Measurements from ENCODE around the gene SLC4A3. TPM values are rescaled to one million over a fixed set of nuclear protein-coding genes. Genes with fewer than 3 reads are reported as not detected.

SLC4A3 gene
- total RNA-seq, 1 experiment from 2014 or later, result 7.3 TPM

DNA sequence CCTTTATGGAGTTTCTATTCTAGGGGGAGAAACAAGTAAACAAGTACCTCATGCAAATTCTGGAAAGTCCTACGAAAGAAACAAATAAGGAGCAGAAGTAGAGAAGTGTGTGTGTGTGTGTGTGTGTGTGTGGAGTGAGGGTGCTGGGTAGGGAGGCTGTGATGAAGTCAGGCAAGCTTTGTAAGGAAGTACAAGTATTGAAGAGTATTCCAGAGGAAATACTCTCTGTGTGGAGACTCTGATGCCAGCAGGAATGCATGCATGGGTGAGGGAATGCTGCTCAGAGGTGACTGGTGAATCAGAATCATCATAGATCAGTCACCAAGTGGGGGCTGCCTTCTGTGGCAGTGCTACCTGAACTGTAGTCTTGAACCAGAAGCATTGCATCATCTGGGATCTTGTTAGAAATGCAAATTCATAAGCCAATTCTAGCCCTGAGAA is 34.5 kb downstream of the SLC4A3 start:
- no peaks in the 10 kb centered on the region for H4K20me1 ChIP-seq (ENCODE audit: insufficient read depth)
- ChIA-PET POLR2A (ENCODE audit: unreplicated experiment) (interaction anchor here (0.7 to 1.6 kb wide), 9 partner anchors 16 to 755 kb away, joined by 3 to 13 read pairs (median 5); no protein-coding TSS in a partner anchor), CTCF (interaction anchor here (1.0 kb wide), 1 partner anchor 20 kb away, joined by 4 read pairs; no protein-coding TSS in a partner anchor)
- H3F3A ChIP-seq (ENCODE audit: insufficient read depth, low read depth), result peaks cover 34% of the 10 kb centered on the region
- H3K4me1 ChIP-seq (replicated peaks; ENCODE audit: insufficient read depth), result peaks cover 29% of the 10 kb centered on the region
- peak overlapping the region; percentile 94 for H3K27ac ChIP-seq
- no peaks in the 10 kb centered on the region for H3K9me2 ChIP-seq (ENCODE audit: insufficient read depth)
- H3K79me2 ChIP-seq (ENCODE audit: low read depth), result no peaks in the 10 kb centered on the region
- peak; percentile 49 to 84 for DNase-seq
- H2AFZ ChIP-seq, result 0 out of 2 replicates have a peak overlapping the region, but pooled peaks have one; percentile 53
- intact Hi-C loops (cut with micrococcal nuclease; ENCODE audit: unreplicated experiment), result loop anchor here (1.0 to 2.0 kb wide), 4 partner anchors 19 to 66 kb away; no protein-coding TSS in a partner anchor
- H3K4me2 ChIP-seq, result peak overlapping the region; percentile 54
- H3K27me3 ChIP-seq (ENCODE audit: insufficient read depth, low read depth), result no peaks in the 10 kb centered on the region
- H3K4me3 ChIP-seq, result peak overlapping the region; percentile 21; the same call in 1 of the 2 replicates
- no peaks in the 10 kb centered on the region for H3K36me3 ChIP-seq (ENCODE audit: low read depth)
- no TSS peak for BruUV-seq (replicated peaks)
- H3K9me3 ChIP-seq (ENCODE audit: insufficient read depth, low read depth), result peaks cover 17% of the 10 kb centered on the region; the same call in 1 of the 2 replicates
- TF ChIP-seq EZH2 (IDR thresholded peaks at IDR 0.05; ENCODE audit: low read depth), result no peak
- TF ChIP-seq, protein P1, sequence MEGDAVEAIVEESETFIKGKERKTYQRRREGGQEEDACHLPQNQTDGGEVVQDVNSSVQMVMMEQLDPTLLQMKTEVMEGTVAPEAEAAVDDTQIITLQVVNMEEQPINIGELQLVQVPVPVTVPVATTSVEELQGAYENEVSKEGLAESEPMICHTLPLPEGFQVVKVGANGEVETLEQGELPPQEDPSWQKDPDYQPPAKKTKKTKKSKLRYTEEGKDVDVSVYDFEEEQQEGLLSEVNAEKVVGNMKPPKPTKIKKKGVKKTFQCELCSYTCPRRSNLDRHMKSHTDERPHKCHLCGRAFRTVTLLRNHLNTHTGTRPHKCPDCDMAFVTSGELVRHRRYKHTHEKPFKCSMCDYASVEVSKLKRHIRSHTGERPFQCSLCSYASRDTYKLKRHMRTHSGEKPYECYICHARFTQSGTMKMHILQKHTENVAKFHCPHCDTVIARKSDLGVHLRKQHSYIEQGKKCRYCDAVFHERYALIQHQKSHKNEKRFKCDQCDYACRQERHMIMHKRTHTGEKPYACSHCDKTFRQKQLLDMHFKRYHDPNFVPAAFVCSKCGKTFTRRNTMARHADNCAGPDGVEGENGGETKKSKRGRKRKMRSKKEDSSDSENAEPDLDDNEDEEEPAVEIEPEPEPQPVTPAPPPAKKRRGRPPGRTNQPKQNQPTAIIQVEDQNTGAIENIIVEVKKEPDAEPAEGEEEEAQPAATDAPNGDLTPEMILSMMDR (conservative IDR thresholded peaks at IDR 0.05), result no peak

- no peaks in the 10 kb centered on the region for H4K20me1 ChIP-seq (ENCODE audit: insufficient read depth)
- no peaks in the 10 kb centered on the region for H3K36me3 ChIP-seq (ENCODE audit: low read depth)
- intact Hi-C loops (cut with micrococcal nuclease; ENCODE audit: unreplicated experiment), result loop anchor here (1.0 to 2.0 kb wide), 4 partner anchors 20 to 66 kb away; no protein-coding TSS in a partner anchor
- H3K27ac ChIP-seq, result peak overlapping the region; percentile 94
- H3K27me3 ChIP-seq (ENCODE audit: insufficient read depth, low read depth), result no peaks in the 10 kb centered on the region
- H3K79me2 ChIP-seq (ENCODE audit: low read depth), result no peaks in the 10 kb centered on the region
- peaks cover 29% of the 10 kb centered on the region for H3K4me1 ChIP-seq (replicated peaks; ENCODE audit: insufficient read depth)
- CTCF ChIA-PET, result interaction anchor here (0.6 to 0.7 kb wide), 4 partner anchors 12 to 66 kb away, joined by 3 to 11 read pairs (median 5); no protein-coding TSS in a partner anchor
- H3K4me3 ChIP-seq, result no peak overlapping the region
- peaks cover 13% of the 10 kb centered on the region; the same call in 1 of the 2 replicates for H3K9me3 ChIP-seq (ENCODE audit: insufficient read depth, low read depth)
- peak; percentile 69 to 87 for DNase-seq
- POLR2A ChIA-PET (ENCODE audit: unreplicated experiment), result interaction anchor here (0.7 to 1.6 kb wide), 5 partner anchors 18 to 1372 kb away, joined by 4 to 16 read pairs (median 8); no protein-coding TSS in a partner anchor
- H3F3A ChIP-seq (ENCODE audit: insufficient read depth, low read depth), result peaks cover 34% of the 10 kb centered on the region
- no TSS peak for BruUV-seq (replicated peaks)
- 0 out of 2 replicates have a peak overlapping the region, but pooled peaks have one; percentile 53 for H2AFZ ChIP-seq
- TF ChIP-seq, protein P1 (conservative IDR thresholded peaks at IDR 0.05), result no peak
- TF ChIP-seq EZH2 (IDR thresholded peaks at IDR 0.05; ENCODE audit: low read depth), result no peak
- H3K4me2 ChIP-seq, result peak overlapping the region; percentile 54
- no peaks in the 10 kb centered on the region for H3K9me2 ChIP-seq (ENCODE audit: insufficient read depth)
Observed at GRCh38 chr2:219662566-219662965, 35.1 kb downstream of the SLC4A3 start.

DNA sequence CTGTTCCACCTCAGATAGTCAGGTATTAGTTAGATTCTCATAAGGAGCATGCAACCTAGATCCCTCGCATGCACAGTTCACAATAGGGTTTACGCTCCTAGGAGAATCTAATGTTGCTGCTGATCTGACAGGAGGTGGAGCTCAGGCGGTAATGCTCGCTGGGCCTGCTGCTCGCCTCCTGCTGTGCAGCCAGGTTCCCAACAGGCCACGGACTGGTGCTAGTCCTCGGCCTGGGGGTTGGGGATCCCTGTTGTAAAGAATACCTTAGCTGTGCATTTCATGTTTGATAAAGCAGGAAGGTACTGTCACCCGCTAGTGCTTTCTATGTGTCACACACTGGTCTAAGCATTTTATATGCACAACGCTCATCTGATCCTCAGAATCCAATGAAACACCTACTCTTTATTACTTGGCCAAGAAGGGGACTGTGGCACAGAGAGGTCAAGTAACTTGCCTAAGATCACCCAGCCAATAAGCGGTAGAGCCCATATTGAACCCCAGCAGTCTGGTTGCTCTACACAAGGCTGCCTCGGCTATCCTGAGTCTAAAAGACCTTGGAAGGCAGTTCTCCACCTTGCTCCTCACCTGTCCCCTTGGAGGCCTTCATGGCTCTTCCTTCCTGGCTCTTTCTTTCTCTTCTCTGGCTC is 35.8 kb downstream of the SLC4A3 start:
- Histone ChIP-seq H3K27ac (peak overlapping the region; percentile 94), H3F3A (ENCODE audit: insufficient read depth, low read depth) (peaks cover 34% of the 10 kb centered on the region), H3K36me3 (ENCODE audit: low read depth) (no peaks in the 10 kb centered on the region), H2AFZ (no peak overlapping the region), H3K27me3 (ENCODE audit: insufficient read depth, low read depth) (no peaks in the 10 kb centered on the region), H3K4me1 (replicated peaks; ENCODE audit: insufficient read depth) (peaks cover 29% of the 10 kb centered on the region), H3K9me3 (ENCODE audit: insufficient read depth, low read depth) (peaks cover 7% of the 10 kb centered on the region; the same call in 1 of the 2 replicates), H4K20me1 (ENCODE audit: insufficient read depth) (no peaks in the 10 kb centered on the region), H3K9me2 (ENCODE audit: insufficient read depth) (no peaks in the 10 kb centered on the region), H3K79me2 (ENCODE audit: low read depth) (no peaks in the 10 kb centered on the region), H3K4me2 (peak overlapping the region; percentile 54), H3K4me3 (no peak overlapping the region)
- DNase-seq, result no peak
- intact Hi-C loops (cut with micrococcal nuclease; ENCODE audit: unreplicated experiment), result loop anchor here (2.0 kb wide), 1 partner anchor 20 kb away; no protein-coding TSS in a partner anchor
- TF ChIP-seq, protein P1 (conservative IDR thresholded peaks at IDR 0.05), result no peak
- TF ChIP-seq EZH2 (IDR thresholded peaks at IDR 0.05; ENCODE audit: low read depth), result no peak
- BruUV-seq (replicated peaks), result no TSS peak
- ChIA-PET POLR2A (ENCODE audit: unreplicated experiment) (interaction anchor here (1.0 kb wide), 1 partner anchor 21 kb away, joined by 8 read pairs; no protein-coding TSS in a partner anchor), CTCF (interaction anchor here (0.6 kb wide), 1 partner anchor 30 kb away, joined by 7 read pairs; no protein-coding TSS in a partner anchor)
